Suprapubic skin (tissue), 4 donors: ENCODE results near the gene USB1. TPM values are rescaled to one million over a fixed set of nuclear protein-coding genes. Genes with fewer than 3 reads are reported as not detected.

Experiments used
- DNase-seq, 2 donors: peaks; one replicate each; pipeline ENCODE4 v3.0.0-alpha.2; 2019; ENCODE audit warnings: low spot score in 2 of 2
- H3K27ac ChIP-seq: fragments of 200-600 bp; sonication (generic); one replicate; pipeline ENCODE4 v1.5.1; 2019
- H3K27me3 ChIP-seq: fragments of 200-600 bp; sonication (generic); one replicate; pipeline ENCODE4 v1.5.1; 2019
- H3K36me3 ChIP-seq: fragments of 200-600 bp; sonication (generic); one replicate; pipeline ENCODE4 v1.5.1; 2019
- H3K4me1 ChIP-seq: fragments of 200-600 bp; sonication (generic); one replicate; pipeline ENCODE4 v1.5.1; 2019
- H3K4me3 ChIP-seq: fragments of 200-600 bp; sonication (generic); one replicate; pipeline ENCODE4 v1.5.1; 2019; ENCODE audit warnings: mild to moderate bottlenecking
- H3K9me3 ChIP-seq: fragments of 200-600 bp; sonication (generic); one replicate; pipeline ENCODE4 v1.5.1; 2019
- CTCF ChIP-seq, 2 donors: fragments of 200-600 bp in 1 of 2; fragments of 450-650 bp in 1 of 2; sonication (generic) in 1 of 2; IDR thresholded peaks; one replicate each; pipeline ENCODE4 v1.5.1; 2016 to 2019; ENCODE audit warnings: antibody characterized with exemption in 2 of 2, mild to moderate bottlenecking in 1 of 2, moderate library complexity in 1 of 2
- EP300 ChIP-seq: sonication (generic); formaldehyde crosslinking; IDR thresholded peaks from one replicate; pipeline ENCODE4 v1.6.1; 2017; ENCODE audit warnings: antibody characterized with exemption
- POLR2A ChIP-seq, 2 donors: fragments of 450-650 bp; IDR thresholded peaks; one replicate each; pipeline ENCODE4 v1.6.1; 2017; ENCODE audit warnings: antibody characterized with exemption in 2 of 2, mild to moderate bottlenecking in 2 of 2, moderate library complexity in 2 of 2
- POLR2AphosphoS5 ChIP-seq, 3 donors: sonication (generic); formaldehyde crosslinking; IDR thresholded peaks; one replicate each; pipeline ENCODE4 v1.6.1; 2017; ENCODE audit warnings: antibody characterized with exemption in 3 of 3
- WGBS: methylation state at CpG from one replicate; pipeline ENCODE4 v1.1.5; 2018; 5-methylcytosine and 5-hydroxymethylcytosine counted together
- total RNA-seq, 4 donors: library from RNA; depleted of rRNA; stranded (reverse); fragments of >200 nt; gene quantifications; one replicate each; pipeline ENCODE4 v1.1.0, GENCODE V29; 2016

The USB1 gene
- total RNA-seq, 4 donors from 2014 or later: 16.1 to 36.5 (median 19.8) TPM

DNA sequence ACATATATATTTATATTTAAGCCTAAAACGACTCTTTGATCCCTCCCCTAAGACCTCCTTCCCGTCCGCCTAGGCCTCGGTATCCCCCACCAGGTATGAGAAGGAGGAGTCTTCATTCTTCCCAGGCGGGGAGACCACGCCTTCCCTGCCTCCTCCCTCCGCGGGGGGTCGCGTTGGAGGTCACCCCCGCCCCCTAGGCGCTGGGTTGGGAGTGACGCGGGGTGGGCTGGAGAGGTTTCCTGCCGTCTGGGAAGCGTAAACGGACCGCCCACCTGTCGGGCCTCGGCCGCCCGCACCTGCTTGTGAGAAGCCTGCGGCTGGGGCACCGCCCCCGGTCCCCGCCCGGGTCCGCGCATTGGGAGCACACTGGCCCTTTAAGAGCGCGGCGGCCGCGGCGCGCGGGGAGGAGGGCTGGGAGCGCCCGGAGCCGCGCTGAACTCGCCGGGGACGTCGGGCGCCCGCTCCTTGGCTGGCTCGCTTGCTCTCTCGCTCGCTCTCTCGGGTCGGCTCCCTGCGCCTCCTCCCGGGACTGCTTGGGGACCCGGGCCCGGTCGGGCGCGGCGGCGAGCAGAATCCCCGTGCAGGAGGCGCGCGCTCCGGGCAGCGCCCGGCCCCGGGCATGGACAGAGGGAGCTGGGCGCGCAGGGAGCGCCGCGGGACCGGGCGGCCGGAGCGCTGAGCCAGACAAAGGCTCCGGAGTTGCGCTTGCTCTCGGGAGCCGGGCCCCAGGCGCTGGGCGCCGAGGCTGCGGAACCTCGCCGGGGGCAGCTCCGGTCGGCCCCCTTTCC lies 24.3 kb downstream of the USB1 start, which contains the start of gene MMP15:
TSS of gene MMP15 (plus strand) at position 404 of the 788 bp plus-strand sequence. CDS start 597 bp downstream, outside the sequence.
- H3K27ac ChIP-seq: peak within 1 kb of the TSS; percentile 80
- H3K9me3 ChIP-seq: no peaks in the 10 kb centered on the region
- peak in 1 of 2 donors; percentile 85 for DNase-seq
- peaks cover 57% of the 10 kb centered on the region for H3K4me1 ChIP-seq
- peak within 1 kb of the TSS; percentile 92 for H3K4me3 ChIP-seq
- 2% methylated on average over 17 of the region's 90 CpGs for WGBS
- TF ChIP-seq EP300 (no peak), POLR2A (IDR thresholded peaks at IDR 0.05) (no peak), POLR2AphosphoS5 (IDR thresholded peaks at IDR 0.05) (no peak), CTCF (IDR thresholded peaks at IDR 0.05) (no peak)
- no peaks in the 10 kb centered on the region for H3K27me3 ChIP-seq
- H3K36me3 ChIP-seq: no peaks in the 10 kb centered on the region

DNA sequence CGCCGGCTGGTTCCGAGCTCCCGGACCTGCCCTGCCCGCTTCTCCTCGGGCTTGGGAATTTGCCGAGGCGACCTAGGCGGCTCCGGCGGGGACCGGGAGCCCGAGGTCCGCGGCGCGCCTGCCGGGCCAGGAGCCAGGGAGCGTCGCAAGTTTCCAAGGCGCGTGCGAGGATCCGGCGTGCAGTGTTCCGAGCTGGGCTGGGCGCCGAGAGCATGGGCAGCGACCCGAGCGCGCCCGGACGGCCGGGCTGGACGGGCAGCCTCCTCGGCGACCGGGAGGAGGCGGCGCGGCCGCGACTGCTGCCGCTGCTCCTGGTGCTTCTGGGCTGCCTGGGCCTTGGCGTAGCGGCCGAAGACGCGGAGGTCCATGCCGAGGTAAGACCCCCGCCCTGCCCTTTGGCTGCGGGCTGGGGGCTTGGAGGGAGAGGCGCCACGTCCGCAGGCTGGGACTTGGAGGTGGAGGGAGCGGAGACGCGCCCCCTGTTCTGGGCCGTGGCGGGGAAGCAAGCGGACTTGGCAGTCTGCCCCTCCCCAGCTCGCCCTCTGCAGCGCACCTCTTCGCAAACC lies 25.0 kb downstream of the USB1 start:
- Histone ChIP-seq H3K36me3 (no peaks in the 10 kb centered on the region), H3K27ac (peak overlapping the region; percentile 80), H3K4me3 (peak overlapping the region; percentile 92), H3K27me3 (no peaks in the 10 kb centered on the region), H3K9me3 (no peaks in the 10 kb centered on the region), H3K4me1 (peaks cover 53% of the 10 kb centered on the region)
- no peak for DNase-seq
- WGBS: under 1% methylated on average over 28 of the region's 65 CpGs
- TF ChIP-seq POLR2AphosphoS5 (IDR thresholded peaks at IDR 0.05) (no peak), EP300 (no peak), CTCF (IDR thresholded peaks at IDR 0.05) (no peak), POLR2A (IDR thresholded peaks at IDR 0.05) (no peak)

- DNase-seq: no peak
- Histone ChIP-seq H3K4me1 (peaks cover 50% of the 10 kb centered on the region), H3K27ac (no peak overlapping the region), H3K9me3 (no peaks in the 10 kb centered on the region), H3K4me3 (peak overlapping the region; percentile 92), H3K36me3 (no peaks in the 10 kb centered on the region), H3K27me3 (no peaks in the 10 kb centered on the region)
- WGBS: 0% methylated on average over 8 of the region's 38 CpGs
- TF ChIP-seq POLR2AphosphoS5 (IDR thresholded peaks at IDR 0.05) (no peak), EP300 (no peak), CTCF (IDR thresholded peaks at IDR 0.05) (no peak), POLR2A (IDR thresholded peaks at IDR 0.05) (no peak)
Measured at GRCh38 chr16:58026705-58027160, 25.5 kb downstream of the USB1 start.

DNA sequence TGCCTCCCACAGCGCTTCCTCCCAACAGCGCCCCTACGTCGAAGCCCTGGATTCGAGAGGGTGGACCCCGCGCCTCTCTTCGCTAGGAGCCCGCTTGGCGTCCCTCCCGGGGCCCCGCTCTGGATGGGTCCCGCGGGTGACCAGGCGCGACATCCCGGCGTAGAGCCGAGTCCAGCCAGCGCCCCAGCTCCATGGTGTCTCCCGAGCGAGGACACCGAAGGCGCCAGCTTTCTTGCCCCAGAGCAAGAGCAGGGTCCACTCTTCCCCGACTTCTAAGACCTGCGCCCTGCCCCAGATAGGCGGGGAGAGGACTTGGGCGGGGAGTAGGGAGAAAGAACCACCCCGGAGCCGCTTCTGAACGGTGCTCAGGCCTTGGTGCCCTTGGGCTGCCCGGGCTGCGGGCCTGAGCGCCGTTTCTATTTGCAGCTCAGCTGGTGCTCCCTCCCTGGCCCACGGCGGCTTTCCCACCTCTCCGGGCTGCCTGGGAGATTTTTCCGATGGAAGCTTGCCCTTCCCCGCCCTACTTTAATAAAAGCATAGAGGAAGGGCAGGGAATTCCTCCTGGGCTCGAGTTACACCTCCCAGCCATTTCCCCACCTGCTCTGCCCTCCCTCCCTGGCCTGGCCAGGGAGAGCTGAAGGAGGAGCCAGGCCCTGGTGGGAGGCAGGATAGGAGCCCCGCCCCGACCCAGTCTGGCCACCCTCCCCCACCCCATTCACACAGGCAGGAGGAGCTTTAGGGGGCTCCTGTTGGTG lies 26.1 kb downstream of the USB1 start:
- Histone ChIP-seq H3K4me1 (peaks cover 43% of the 10 kb centered on the region), H3K27ac (no peak overlapping the region), H3K27me3 (no peaks in the 10 kb centered on the region), H3K9me3 (no peaks in the 10 kb centered on the region), H3K36me3 (no peaks in the 10 kb centered on the region), H3K4me3 (peak overlapping the region; percentile 92)
- DNase-seq: no peak
- TF ChIP-seq CTCF (IDR thresholded peaks at IDR 0.05) (no peak), EP300 (no peak), POLR2A (IDR thresholded peaks at IDR 0.05) (no peak), POLR2AphosphoS5 (IDR thresholded peaks at IDR 0.05) (no peak)
- 29% methylated on average over 15 of the region's 43 CpGs for WGBS
